ENCODE results near the gene TBCE. TPM values are rescaled to one million over a fixed set of nuclear protein-coding genes. Genes with fewer than 3 reads are reported as not detected.

TBCE gene
- total RNA-seq, 1 experiment from 2014 or later: 41.6 TPM

DNA sequence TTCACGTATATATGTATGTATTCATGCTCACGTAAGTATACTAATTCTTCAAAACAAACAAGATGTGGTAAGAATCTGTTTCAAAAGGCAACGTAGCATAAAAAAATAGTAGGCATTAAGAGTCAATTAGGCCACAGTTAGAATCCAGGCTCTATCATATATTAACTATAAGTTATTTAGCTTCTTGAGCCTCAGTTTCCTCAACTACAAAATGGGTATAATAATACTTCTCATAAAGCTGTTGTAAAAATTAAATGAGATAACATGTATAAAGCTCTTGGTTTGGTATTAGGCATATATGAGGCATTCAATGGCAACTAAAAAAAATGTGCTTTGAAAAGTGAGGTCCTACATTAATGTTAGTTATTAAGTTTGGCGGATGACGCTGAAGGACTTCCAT is 127.8 kb downstream of the TBCE start:
- no peak overlapping the region for H2BK15ac ChIP-seq (ENCODE audit: low read depth, low read length)
- H3K23me2 ChIP-seq (ENCODE audit: insufficient read length, low read depth, low read length, poor library complexity, severe bottlenecking): no peaks in the 10 kb centered on the region
- no peak overlapping the region for H4K91ac ChIP-seq (ENCODE audit: insufficient read length, low read depth, low read length)
- no peaks in the 10 kb centered on the region for H3K9me3 ChIP-seq (ENCODE audit: control insufficient read depth, low read depth, low read length)
- H3K4me2 ChIP-seq (ENCODE audit: insufficient read depth, insufficient read length, low read length): no peak overlapping the region
- Mint-ChIP-seq H3K4me3 (no peak overlapping the region), H3K27me3 (ENCODE audit: low read depth) (no peaks in the 10 kb centered on the region), H3K9me3 (no peaks in the 10 kb centered on the region), H3K36me3 (ENCODE audit: insufficient read depth in 1 of 3, low read depth in 3 of 3) (peaks cover 8 to 31% (median 27%) of the 10 kb centered on the region in 3 experiments; a peak in 6 of 7 replicates), H3K4me1 (peaks cover 4 to 5% of the 10 kb centered on the region in 2 experiments; a peak in 1 of 4 replicates), H3K27ac (no peak overlapping the region)
- no peak overlapping the region for H3K4ac ChIP-seq (ENCODE audit: low read depth, low read length)
- no peak overlapping the region for H3K9ac ChIP-seq (ENCODE audit: extremely low read depth, insufficient read length, low read length)
- H3K27me3 ChIP-seq (ENCODE audit: insufficient read depth, low read length): no peaks in the 10 kb centered on the region
- H2BK5ac ChIP-seq (ENCODE audit: insufficient read length, low read length): no peak overlapping the region
- H4K8ac ChIP-seq (replicated peaks; ENCODE audit: insufficient read length, low read depth, low read length): no peak overlapping the region
- no peaks in the 10 kb centered on the region for H4K20me1 ChIP-seq (ENCODE audit: control insufficient read depth, insufficient read depth, insufficient read length)
- no peak overlapping the region for H2BK120ac ChIP-seq (ENCODE audit: low read depth, low read length, poor library complexity, severe bottlenecking)
- H2BK20ac ChIP-seq (ENCODE audit: low read depth, low read length, poor library complexity, severe bottlenecking): no peak overlapping the region
- no peak overlapping the region for H3K56ac ChIP-seq (ENCODE audit: insufficient read length, low read depth, low read length)
- H3K79me1 ChIP-seq (ENCODE audit: insufficient read depth, low read depth, low read length, poor library complexity, severe bottlenecking): no peaks in the 10 kb centered on the region
- H3T11ph ChIP-seq (ENCODE audit: low read length): no peak overlapping the region
- TF ChIP-seq, protein P1, sequence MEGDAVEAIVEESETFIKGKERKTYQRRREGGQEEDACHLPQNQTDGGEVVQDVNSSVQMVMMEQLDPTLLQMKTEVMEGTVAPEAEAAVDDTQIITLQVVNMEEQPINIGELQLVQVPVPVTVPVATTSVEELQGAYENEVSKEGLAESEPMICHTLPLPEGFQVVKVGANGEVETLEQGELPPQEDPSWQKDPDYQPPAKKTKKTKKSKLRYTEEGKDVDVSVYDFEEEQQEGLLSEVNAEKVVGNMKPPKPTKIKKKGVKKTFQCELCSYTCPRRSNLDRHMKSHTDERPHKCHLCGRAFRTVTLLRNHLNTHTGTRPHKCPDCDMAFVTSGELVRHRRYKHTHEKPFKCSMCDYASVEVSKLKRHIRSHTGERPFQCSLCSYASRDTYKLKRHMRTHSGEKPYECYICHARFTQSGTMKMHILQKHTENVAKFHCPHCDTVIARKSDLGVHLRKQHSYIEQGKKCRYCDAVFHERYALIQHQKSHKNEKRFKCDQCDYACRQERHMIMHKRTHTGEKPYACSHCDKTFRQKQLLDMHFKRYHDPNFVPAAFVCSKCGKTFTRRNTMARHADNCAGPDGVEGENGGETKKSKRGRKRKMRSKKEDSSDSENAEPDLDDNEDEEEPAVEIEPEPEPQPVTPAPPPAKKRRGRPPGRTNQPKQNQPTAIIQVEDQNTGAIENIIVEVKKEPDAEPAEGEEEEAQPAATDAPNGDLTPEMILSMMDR (conservative IDR thresholded peaks at IDR 0.05): no peak
- H3K23ac ChIP-seq (ENCODE audit: insufficient read length, low read depth, low read length): no peak overlapping the region
- no peak overlapping the region for H3K27ac ChIP-seq (ENCODE audit: insufficient read length, low read depth, low read length)
- no peak overlapping the region for H3K14ac ChIP-seq (ENCODE audit: insufficient read depth, low read length)
- no peaks in the 10 kb centered on the region for H3K4me1 ChIP-seq (ENCODE audit: insufficient read depth, low read length)
- H2AK5ac ChIP-seq (ENCODE audit: insufficient read length, low read length): no peak overlapping the region
- no peak for DNase-seq
- no peak overlapping the region for H2AFZ ChIP-seq (ENCODE audit: low read length)
- no peak overlapping the region for H3K18ac ChIP-seq (ENCODE audit: insufficient read length, low read depth, low read length)
- WGBS (ENCODE audit: extremely low coverage, insufficient read length, low lambda C conversion rate): no CpG with 5 or more reads among the region's 5 CpGs
- no peak overlapping the region for H2BK12ac ChIP-seq (ENCODE audit: insufficient read length, low read depth, low read length)
- H4K5ac ChIP-seq (ENCODE audit: insufficient read length, low read depth, low read length): no peak overlapping the region
- peaks cover 8% of the 10 kb centered on the region; the same call in 1 of the 2 replicates for H3K79me2 ChIP-seq (ENCODE audit: insufficient read depth, low read length)
